Epidermal melanocyte (primary cell): ENCODE measurements around the gene PTPN14.
"Not testable (repeated sequence)": the region's sequence is repeated elsewhere in the genome, so short reads cannot be mapped to it uniquely, and the experiment has no call there.

ENCODE experiments used
- DNase-seq: peaks from one replicate; pipeline ENCODE4 v3.0.0; 2011; ENCODE audit warnings: low spot score; ENCODE audit not compliant: insufficient read length

Gene PTPN14

DNA sequence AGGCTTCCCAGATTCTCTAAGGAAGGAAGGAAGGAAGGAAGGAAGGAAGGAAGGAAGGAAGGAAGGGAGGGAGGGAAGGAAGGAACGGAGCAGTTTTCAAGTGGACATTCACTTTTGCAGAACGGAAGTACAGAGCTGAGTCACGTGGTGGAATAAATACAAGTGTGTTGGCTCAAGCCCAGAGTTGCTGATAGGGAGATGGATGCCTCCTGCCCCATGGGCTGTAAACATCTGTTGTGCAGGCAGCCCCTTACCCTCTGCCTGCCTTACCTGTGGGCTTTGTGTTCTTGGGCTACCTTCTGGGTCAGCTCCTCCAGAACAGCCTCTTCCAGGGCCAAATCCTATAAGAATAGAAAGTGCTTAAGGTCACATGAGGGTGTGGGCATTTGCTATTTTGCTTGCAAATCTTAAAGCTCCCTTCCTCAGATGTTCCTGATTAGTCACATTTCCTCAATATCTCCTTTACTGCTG is 148.8 kb downstream of the PTPN14 start:
- DNase-seq: no peak

GRCh38 chr1:214401666-214402065 is 149.7 kb downstream of the PTPN14 start:
- DNase-seq: no peak

DNA sequence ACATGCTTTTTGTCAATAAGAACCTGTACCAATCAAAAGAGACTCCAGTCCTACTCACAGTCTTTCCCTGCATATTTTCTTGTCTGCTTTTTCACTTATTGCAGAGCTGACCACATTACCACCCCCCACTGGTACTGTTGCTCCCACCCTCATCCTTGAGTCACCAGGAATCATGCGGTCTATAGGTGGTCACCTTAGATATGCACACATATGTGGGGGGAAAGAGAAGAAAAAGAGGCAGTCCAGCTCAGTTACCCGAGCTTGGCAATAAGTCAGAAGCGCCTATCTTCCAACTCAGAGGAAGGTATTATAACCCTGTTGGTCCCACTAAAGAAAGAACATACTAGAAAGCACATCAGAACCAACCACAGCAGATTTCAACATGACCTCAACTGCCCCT is 151.3 kb downstream of the PTPN14 start:
- DNase-seq: no peak

DNA sequence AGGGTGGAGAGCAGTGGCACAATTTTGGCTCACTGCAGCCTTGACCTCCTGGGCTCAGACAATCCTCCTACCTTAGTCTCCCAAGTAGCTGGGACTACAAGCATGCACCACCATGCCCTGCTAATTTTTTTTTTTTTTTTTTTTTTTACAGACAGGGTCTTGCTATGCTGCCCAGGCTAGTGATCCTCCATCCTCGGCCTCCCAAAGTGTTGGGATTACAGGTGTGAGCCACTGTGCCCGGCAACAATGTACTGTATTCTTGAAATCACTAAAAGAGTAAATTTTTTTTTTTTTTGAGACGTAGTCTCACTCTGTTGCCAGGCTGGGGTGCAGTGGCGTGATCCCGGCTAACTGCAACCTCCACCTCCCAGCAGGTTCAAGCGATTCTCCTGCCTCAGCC is 152.9 kb downstream of the PTPN14 start:
- DNase-seq: no peak

GRCh38 chr1:214397497-214397896 is 153.9 kb downstream of the PTPN14 start:
- DNase-seq: no peak

GRCh38 chr1:214396330-214396729 is 155.1 kb downstream of the PTPN14 start:
- DNase-seq: no peak

DNA sequence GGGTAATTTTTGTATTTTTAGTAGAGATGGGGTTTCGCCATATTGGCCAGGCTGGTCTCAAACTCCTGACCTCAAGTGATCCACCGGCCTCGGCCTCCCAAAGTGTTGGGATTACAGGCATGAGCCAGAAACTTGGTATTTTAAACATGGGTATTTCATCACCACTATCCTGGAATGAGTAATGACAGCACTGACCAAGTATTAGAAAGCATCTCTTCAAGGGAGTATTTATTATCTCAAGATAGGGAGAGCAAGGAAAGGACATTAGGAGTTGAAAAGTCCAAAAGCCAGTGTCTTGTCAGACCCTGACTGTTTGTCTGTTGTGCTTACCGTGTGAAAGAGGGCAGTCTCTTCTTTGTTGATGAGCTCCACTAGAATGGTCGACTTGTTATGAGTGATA is 156.8 kb downstream of the PTPN14 start:
- DNase-seq: not testable (repeated sequence)

DNA sequence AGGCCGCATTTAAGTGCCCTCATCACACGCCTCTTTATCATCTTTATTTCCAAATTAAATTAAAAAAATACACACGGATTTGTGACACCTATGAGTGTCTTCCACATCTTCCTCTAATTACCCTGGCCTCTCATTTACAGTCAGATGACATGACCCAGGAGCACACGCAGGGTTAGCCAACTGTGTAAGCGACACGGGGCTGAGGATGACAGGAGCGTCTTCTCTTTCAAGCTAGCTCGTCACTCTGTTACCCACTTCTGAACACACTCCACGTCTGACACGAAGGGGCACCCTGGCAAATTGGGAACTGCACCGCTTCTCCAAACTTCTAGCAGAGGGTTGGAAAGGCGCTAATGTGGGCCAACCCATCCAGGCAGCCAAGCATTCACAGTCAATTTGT is 158.3 kb downstream of the PTPN14 start:
- no peak for DNase-seq

DNA sequence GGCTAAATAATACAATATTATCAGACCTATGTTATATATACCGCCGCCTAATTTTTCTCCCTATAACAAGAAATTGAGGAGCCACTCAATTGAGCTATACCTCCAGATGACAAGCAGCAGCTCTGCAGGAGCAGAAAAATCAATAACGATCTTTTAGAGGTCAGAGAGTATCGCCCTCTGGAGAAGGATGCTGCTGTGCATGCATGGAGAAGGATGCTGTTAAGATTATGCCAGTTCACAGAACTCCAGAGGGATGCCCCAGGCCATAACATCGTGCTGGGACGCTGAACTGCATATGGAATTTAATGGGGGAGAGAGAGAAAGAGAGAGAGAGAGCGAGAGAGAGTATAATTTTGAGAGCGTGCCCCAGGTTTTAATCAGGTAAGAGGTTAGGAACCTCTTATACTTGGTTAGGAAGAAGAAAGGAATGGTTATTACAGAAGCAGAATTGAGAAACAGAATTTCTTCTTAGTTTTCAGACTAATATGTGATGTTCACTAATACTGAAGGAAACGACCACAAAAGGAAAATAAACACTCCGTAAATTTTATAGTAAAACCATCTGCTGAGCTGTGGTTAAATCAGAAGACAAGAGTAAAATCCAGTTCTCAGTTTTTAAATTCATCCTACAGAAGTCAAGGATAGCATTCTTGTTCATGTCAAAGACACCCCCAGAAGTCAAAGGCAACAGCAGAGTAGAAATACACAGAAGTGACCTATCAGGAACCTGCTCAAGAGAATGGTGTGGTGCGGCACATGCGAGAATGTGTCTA is 159.3 kb downstream of the PTPN14 start:
- DNase-seq: no peak

- DNase-seq: no peak
Observed at GRCh38 chr1:214389734-214390133, 161.7 kb downstream of the PTPN14 start.

- no peak for DNase-seq
Observed at GRCh38 chr1:214386747-214387146, 164.7 kb downstream of the PTPN14 start.

GRCh38 chr1:214386333-214386732 is 165.1 kb downstream of the PTPN14 start:
- DNase-seq: no peak

DNA sequence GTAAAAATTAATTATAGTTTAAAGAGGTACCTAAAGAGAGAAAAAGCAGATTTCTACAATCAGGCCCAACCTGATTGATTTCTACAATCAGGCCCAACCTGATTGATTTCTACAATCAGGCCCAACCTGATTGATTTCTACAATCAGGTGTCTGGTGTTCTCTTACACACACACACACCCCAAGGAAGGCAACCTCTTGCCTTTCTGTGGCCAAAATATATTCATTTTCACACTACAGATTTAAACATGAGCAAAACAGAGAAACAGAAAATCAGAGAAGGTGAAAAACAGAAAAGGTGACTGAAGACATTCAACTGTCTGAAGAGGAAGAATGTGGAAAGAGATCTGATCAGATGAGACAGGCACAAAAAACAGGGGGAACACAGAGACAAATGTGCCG is 166.0 kb downstream of the PTPN14 start:
- no peak for DNase-seq

GRCh38 chr1:214384373-214385079 is 166.9 kb downstream of the PTPN14 start:
- DNase-seq: no peak

DNA sequence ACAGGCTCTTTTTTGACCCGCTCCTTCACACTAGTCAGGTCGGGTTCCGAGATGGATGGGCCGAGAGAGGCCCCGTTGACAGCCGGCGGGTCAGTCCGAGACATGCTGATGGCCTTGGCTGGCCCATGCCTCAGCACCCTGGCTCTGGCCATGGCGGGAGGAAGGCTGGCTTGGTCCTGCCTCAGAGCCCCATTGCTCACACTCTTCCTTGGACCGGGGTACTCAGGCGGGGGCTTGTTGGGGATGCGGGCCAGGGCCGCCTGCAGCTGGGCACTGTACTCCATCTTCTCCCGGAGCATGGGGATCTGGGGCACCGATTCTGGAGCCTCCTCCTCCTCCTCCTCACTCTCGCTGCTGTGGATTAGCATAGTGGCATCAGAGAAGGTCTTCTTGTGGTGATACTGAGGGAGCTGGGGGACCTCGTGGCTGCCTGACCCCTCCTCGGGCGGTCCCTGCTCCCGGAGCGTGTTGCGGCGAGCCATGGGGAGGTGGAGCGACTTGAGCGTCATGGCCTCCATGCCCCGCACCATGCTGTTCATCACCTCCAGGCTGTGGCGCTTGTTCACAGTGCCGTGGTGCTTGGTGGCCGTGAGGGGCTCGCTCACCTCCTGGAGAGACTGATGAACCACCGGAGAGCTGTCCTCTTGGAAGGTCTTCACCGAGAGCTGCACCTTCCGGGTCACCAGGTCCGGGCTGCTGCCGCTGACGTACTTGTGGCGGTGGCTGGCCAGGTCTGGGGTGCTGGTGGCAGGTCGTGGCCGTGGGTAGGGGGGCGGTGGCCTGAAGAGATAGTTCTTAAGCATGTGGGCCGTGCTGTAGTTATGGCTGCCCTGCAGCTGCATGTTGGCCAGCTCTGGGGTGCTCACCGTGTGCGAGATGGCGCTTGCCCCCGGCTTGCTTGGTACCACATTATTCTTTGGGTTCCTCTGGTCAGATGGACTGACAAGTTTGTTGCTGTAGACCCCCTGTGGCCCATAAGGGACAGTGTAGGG is 167.7 kb downstream of the PTPN14 start:
- DNase-seq: no peak

- DNase-seq: no peak
Observed at GRCh38 chr1:214380986-214381695, 170.3 kb downstream of the PTPN14 start.

- DNase-seq: no peak
Observed at GRCh38 chr1:214380396-214380795, 171.0 kb downstream of the PTPN14 start.

- no peak for DNase-seq
Observed at GRCh38 chr1:214379236-214379970, 172.0 kb downstream of the PTPN14 start.

DNA sequence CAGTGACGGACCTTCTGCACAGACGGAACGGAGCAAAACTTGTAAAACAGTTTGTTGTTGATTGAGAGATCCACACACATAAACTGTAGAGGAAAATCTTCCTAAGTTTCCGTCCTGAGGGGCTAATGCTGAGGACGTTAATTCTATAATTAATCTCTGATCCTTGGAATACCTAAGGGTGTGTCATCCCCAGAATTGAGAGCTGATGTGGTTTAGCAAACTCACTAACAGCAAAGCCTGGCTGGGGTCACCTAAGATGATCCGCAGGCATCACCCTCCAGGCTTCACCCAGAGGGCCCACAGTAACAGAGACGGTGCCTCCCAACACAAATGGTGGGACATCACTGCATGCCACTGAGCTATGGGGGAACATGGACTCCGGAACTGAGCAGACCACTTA is 172.9 kb downstream of the PTPN14 start:
- DNase-seq: no peak

DNA sequence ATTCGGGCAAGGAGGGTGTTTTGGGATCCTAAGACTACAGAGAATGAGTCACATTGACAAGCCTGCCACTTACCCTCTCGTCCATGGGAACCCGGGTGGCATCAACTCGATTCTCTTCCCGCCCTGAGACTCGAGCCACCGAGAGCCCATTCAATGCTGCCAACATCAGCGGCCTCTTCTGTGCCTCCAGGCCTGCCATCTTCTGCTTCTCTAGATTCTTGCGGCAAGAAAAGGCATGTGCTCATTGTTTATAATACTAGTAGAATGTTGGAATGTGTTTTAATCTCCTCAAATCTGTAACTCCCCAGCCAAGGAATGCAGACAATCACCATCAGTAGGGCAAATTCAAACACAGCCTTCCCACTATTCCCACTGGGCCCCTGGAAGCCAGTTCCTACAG is 173.5 kb downstream of the PTPN14 start:
- no peak for DNase-seq
